ENCODE results near the gene USP27X. TPM values are rescaled to one million over a fixed set of nuclear protein-coding genes. Genes with fewer than 3 reads are reported as not detected.

USP27X gene
- total RNA-seq, 1 donor from 2014 or later, result 3.1 TPM

DNA sequence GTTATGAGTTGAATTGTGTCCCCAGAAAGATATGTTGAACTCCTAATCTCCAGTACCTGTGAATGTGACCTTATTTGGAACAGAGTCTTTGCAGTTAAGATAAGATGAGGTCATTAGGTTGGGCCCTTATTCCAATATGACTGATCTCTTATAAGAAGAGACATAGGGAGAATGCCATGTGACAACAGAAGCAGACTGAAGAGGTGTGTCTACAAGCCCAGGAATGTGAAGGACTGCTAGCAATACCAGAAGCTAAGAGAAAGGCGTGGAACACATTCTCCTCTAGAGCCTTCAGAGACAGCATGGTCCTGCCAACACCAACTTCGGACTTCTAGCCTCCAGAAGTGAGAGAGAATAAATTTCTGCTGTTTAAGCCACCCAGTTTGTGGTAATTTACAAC, 22.5 kb upstream of the USP27X start:
- Histone ChIP-seq H3K4me3 (no peak overlapping the region), H3K27me3 (ENCODE audit: low read depth) (no peaks in the 10 kb centered on the region), H3K9me3 (no peaks in the 10 kb centered on the region), H3K36me3 (no peaks in the 10 kb centered on the region), H3K27ac (no peak overlapping the region), H3K4me1 (no peaks in the 10 kb centered on the region)
- no peak for TF ChIP-seq CTCF (IDR thresholded peaks at IDR 0.05)
- ATAC-seq (peak; percentile 66 to 80), DNase-seq (no peak)
- intact Hi-C loops (cut with DNase I), result no loop called here

GRCh38 chrX:49858341-49858740, 20.9 kb upstream of the USP27X start:
- Histone ChIP-seq H3K27ac (no peak overlapping the region), H3K27me3 (ENCODE audit: low read depth) (no peaks in the 10 kb centered on the region), H3K36me3 (no peaks in the 10 kb centered on the region), H3K4me3 (no peak overlapping the region), H3K9me3 (no peaks in the 10 kb centered on the region), H3K4me1 (no peaks in the 10 kb centered on the region)
- no peak for TF ChIP-seq CTCF (IDR thresholded peaks at IDR 0.05)
- DNase-seq (no peak), ATAC-seq (no peak)
- intact Hi-C loops (cut with DNase I), result no loop called here

- intact Hi-C loops (cut with DNase I), result no loop called here
- ATAC-seq (no peak), DNase-seq (no peak)
- Histone ChIP-seq H3K4me3 (no peak overlapping the region), H3K9me3 (no peaks in the 10 kb centered on the region), H3K4me1 (no peaks in the 10 kb centered on the region), H3K27me3 (ENCODE audit: low read depth) (no peaks in the 10 kb centered on the region), H3K36me3 (no peaks in the 10 kb centered on the region), H3K27ac (no peak overlapping the region)
- TF ChIP-seq CTCF (IDR thresholded peaks at IDR 0.05), result no peak
Observed at GRCh38 chrX:49859491-49859890, 19.8 kb upstream of the USP27X start.

DNA sequence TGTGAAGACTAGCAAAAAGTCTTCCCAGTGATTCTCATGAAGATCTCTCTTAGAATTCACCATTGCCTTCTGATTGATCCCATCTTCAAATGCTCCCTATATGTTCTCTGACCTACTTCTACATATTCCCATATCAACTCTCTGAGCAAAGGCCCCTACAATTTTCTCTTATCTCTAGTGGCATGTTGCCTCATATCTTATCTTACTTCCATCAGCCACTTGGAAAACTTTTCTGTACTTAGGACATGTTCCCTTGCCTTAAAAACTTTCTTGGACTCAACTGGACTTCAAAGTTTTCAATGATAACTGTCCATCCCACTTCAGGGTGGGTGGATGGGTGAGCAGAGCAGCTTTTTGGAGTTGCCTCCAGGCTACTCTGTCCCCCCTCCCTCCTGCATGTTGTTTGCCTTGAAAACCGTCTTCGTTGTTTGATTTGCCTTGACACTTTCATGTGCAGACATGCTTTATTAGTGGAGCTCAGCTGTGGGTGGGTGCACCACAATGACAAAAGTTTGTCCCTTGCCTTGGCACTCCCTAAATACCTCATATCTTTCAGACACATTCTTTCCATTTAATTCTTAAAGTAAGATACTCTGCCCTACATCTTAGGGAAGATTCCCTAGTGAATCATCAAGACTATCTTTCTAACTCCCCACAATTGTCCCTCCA, 18.3 kb upstream of the USP27X start:
- no peaks in the 10 kb centered on the region for H3K9me3 ChIP-seq
- DNase-seq (no peak), ATAC-seq (no peak)
- no peaks in the 10 kb centered on the region for H3K4me1 ChIP-seq
- intact Hi-C loops (cut with DNase I), result no loop called here
- H3K27ac ChIP-seq, result no peak overlapping the region
- no peak overlapping the region for H3K4me3 ChIP-seq
- TF ChIP-seq CTCF (IDR thresholded peaks at IDR 0.05), result no peak
- H3K36me3 ChIP-seq, result no peaks in the 10 kb centered on the region
- H3K27me3 ChIP-seq (ENCODE audit: low read depth), result no peaks in the 10 kb centered on the region

DNA sequence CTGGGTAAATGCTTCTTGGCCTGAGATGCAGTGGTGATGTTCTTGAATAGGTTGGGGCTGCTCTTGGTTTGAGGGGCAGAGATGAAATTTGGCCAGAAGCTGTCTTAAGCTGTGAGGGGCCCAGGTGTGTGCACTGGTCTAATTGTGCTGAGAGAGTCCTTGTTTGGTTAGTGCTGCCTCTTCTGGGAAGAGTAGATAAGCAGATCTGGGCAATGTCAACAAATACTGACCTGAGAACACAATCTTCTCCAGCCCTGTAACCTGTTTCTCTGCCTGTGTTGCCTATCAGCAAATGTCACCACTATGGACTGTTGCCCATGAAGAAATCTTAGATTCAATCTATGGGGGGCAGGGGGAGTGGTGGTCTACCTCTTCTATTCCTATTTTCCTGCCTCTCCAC, 17.2 kb upstream of the USP27X start:
- intact Hi-C loops (cut with DNase I), result no loop called here
- DNase-seq, result no peak
- H3K27ac ChIP-seq, result no peak overlapping the region

More for the DNA sequence above, 17.2 kb upstream of the USP27X start:
- H3K9me3 ChIP-seq, result no peaks in the 10 kb centered on the region
- no peaks in the 10 kb centered on the region for H3K36me3 ChIP-seq
- no peaks in the 10 kb centered on the region for H3K27me3 ChIP-seq (ENCODE audit: low read depth)
- ATAC-seq, result no peak
- TF ChIP-seq CTCF (IDR thresholded peaks at IDR 0.05), result no peak
- no peak overlapping the region for H3K4me3 ChIP-seq
- H3K4me1 ChIP-seq, result no peaks in the 10 kb centered on the region

All from lower lobe of right lung (tissue), 2 donors.